Daoy (cell line): ENCODE results near the gene LRP8. TPM values are rescaled to one million over a fixed set of nuclear protein-coding genes. Genes with fewer than 3 reads are reported as not detected.

Experiments used
- DNase-seq: peaks from one replicate; pipeline ENCODE4 v3.0.0-alpha.2; 2015; ENCODE audit warnings: low read depth
- total RNA-seq: library from RNA; depleted of rRNA; stranded (reverse); fragments of >200 nt; shearing (Covaris generic); gene quantifications from 2 replicates; pipeline ENCODE4 v1.2.3, GENCODE V29; 2014

Gene LRP8
- total RNA-seq, 1 experiment from 2014 or later = 28.1 TPM

GRCh38 chr1:53324321-53324720, 3.5 kb downstream of the LRP8 start:
- no peak for DNase-seq

GRCh38 chr1:53323316-53323715, 4.6 kb downstream of the LRP8 start:
- DNase-seq = no peak

GRCh38 chr1:53321776-53322602, 5.9 kb downstream of the LRP8 start:
- DNase-seq = no peak

GRCh38 chr1:53321366-53321765, 6.5 kb downstream of the LRP8 start:
- DNase-seq = no peak

GRCh38 chr1:53320646-53321045, 7.2 kb downstream of the LRP8 start:
- DNase-seq = no peak

GRCh38 chr1:53319296-53320101, 8.4 kb downstream of the LRP8 start:
- no peak for DNase-seq

GRCh38 chr1:53317646-53318539, 10.0 kb downstream of the LRP8 start:
- DNase-seq = no peak

- DNase-seq = peak; percentile 60
Measured at GRCh38 chr1:53316766-53317581, 10.9 kb downstream of the LRP8 start.

GRCh38 chr1:53316424-53316765, 11.5 kb downstream of the LRP8 start:
- no peak for DNase-seq

GRCh38 chr1:53315456-53316423, 12.1 kb downstream of the LRP8 start:
- DNase-seq = peak; percentile 57

GRCh38 chr1:53315046-53315445, 12.8 kb downstream of the LRP8 start:
- no peak for DNase-seq

- DNase-seq = no peak
Measured at GRCh38 chr1:53314606-53315005, 13.3 kb downstream of the LRP8 start.

GRCh38 chr1:53314096-53314495, 13.8 kb downstream of the LRP8 start:
- DNase-seq = no peak

GRCh38 chr1:53313556-53313955, 14.3 kb downstream of the LRP8 start:
- no peak for DNase-seq

GRCh38 chr1:53311702-53312305, 16.1 kb downstream of the LRP8 start:
- DNase-seq = no peak

- DNase-seq = no peak
Measured at GRCh38 chr1:53310847-53311681, 16.8 kb downstream of the LRP8 start.

GRCh38 chr1:53309802-53310201, 18.1 kb downstream of the LRP8 start:
- no peak for DNase-seq

- DNase-seq = peak; percentile 42
Measured at GRCh38 chr1:53308506-53308905, 19.4 kb downstream of the LRP8 start.

GRCh38 chr1:53307037-53307436, 20.8 kb downstream of the LRP8 start:
- no peak for DNase-seq
